Measurements from ENCODE around the gene DMXL2.
"Not testable (repeated sequence)": the region's sequence is repeated elsewhere in the genome, so short reads cannot be mapped to it uniquely, and the experiment has no call there.

DMXL2 gene

GRCh38 chr15:51613951-51614350 lies 8.6 kb downstream of the DMXL2 start:
- no peaks in the 10 kb centered on the region for H3K36me3 Mint-ChIP-seq (ENCODE audit: low read depth)
- peaks cover 9% of the 10 kb centered on the region for H3K27me3 Mint-ChIP-seq (ENCODE audit: low read depth)
- H3K9me3 Mint-ChIP-seq = no peaks in the 10 kb centered on the region
- no peak overlapping the region for H3K4me3 Mint-ChIP-seq
- H3K4me1 Mint-ChIP-seq (ENCODE audit: low read depth) = no peaks in the 10 kb centered on the region
- H3K27ac Mint-ChIP-seq = no peak overlapping the region

- not testable (repeated sequence) for H3K36me3 Mint-ChIP-seq (ENCODE audit: low read depth); H3K27ac Mint-ChIP-seq; H3K4me1 Mint-ChIP-seq (ENCODE audit: low read depth); H3K27me3 Mint-ChIP-seq (ENCODE audit: low read depth); H3K9me3 Mint-ChIP-seq; H3K4me3 Mint-ChIP-seq
Measured at GRCh38 chr15:51612669-51613068, 9.9 kb downstream of the DMXL2 start.

DNA sequence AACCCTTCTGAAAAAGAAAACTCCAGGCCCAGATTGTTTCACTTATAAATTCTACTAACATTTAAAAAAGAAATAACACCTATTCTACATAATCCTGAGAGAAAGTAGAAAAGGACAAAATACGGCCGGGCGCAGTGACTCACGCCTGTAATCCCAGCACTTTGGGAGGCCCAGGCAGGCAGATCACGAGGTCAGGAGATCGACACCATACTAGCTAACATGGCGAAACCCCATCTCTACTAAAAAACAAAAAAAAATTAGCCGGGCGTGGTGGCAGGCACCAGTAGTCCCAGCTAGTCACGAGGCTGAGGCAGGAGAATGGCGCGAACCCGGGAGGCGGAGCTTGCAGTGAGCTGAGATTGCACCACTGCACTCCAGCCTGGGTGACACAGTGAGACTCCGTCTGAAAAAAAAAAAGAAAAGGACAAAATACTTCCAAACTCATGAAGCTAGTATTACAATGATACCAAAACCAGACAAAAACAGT lies 19.1 kb downstream of the DMXL2 start:
- not testable (repeated sequence) for H3K4me1 Mint-ChIP-seq (ENCODE audit: low read depth); H3K9me3 Mint-ChIP-seq; H3K27ac Mint-ChIP-seq; H3K27me3 Mint-ChIP-seq (ENCODE audit: low read depth); H3K4me3 Mint-ChIP-seq; H3K36me3 Mint-ChIP-seq (ENCODE audit: low read depth)

DNA sequence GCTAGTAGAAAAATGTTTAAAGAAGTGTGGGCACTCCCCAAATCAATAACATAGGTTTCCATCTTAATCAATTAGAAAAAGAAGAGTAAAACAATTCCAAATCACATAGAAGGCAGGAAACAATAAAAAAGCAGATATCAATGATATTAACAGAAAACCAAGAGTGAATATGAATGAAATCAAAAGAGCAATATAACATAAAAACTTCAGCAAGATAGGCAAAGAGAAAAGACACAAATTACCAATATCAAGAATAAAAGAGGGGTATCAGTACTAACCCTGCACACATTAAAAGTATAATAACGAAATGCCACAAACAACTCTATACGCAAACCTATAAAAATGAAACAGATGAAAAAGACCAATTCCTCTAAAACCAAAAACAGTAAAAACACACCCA lies 19.6 kb downstream of the DMXL2 start:
- H3K27ac Mint-ChIP-seq = no peak overlapping the region
- H3K27me3 Mint-ChIP-seq (ENCODE audit: low read depth) = no peaks in the 10 kb centered on the region
- H3K36me3 Mint-ChIP-seq (ENCODE audit: low read depth) = no peaks in the 10 kb centered on the region
- no peak overlapping the region for H3K4me3 Mint-ChIP-seq
- H3K9me3 Mint-ChIP-seq = no peaks in the 10 kb centered on the region
- no peaks in the 10 kb centered on the region for H3K4me1 Mint-ChIP-seq (ENCODE audit: low read depth)

DNA sequence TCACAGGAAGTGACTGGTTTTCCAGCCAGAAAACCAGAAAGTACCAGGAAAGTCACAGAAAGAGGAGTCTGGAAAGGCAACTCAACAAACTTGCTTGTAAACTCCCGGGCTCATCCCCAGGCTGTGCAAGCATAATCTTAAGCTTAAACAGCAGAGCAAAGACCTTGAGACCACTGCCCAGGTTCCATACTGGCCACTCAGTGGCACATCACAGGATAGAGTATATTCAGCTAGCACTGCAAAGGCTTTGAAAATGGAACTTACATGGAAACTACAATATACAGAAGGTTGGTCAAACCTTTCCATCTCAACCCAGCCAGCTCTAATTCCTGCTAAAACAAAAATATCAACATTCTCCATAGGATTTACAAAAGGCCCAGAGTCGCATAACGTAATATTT lies 20.1 kb downstream of the DMXL2 start:
- no peaks in the 10 kb centered on the region for H3K4me1 Mint-ChIP-seq (ENCODE audit: low read depth)
- no peak overlapping the region for H3K4me3 Mint-ChIP-seq
- H3K27ac Mint-ChIP-seq = no peak overlapping the region
- H3K27me3 Mint-ChIP-seq (ENCODE audit: low read depth) = no peaks in the 10 kb centered on the region
- H3K36me3 Mint-ChIP-seq (ENCODE audit: low read depth) = no peaks in the 10 kb centered on the region
- H3K9me3 Mint-ChIP-seq = no peaks in the 10 kb centered on the region

DNA sequence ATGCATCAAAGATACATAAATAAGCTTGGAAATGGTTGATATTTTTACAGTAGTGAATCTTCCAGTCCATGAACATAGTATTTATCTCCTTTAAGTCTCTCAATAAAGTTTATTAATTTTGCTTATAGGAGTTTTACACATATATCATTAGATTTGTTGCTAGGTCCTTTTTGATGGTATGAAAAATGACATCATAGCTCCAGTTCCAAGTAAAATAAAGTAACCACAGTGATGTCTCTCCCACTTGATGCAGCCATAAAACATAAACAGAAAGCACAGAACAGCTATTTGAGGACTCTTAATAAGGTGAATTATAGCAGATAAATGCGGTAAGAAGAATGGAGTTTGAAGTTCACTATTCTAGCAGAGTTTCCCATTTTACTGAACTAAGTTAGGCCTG lies 20.8 kb downstream of the DMXL2 start:
- no peaks in the 10 kb centered on the region for H3K27me3 Mint-ChIP-seq (ENCODE audit: low read depth)
- H3K36me3 Mint-ChIP-seq (ENCODE audit: low read depth) = no peaks in the 10 kb centered on the region
- H3K4me3 Mint-ChIP-seq = no peak overlapping the region
- H3K9me3 Mint-ChIP-seq = no peaks in the 10 kb centered on the region
- H3K4me1 Mint-ChIP-seq (ENCODE audit: low read depth) = no peaks in the 10 kb centered on the region
- no peak overlapping the region for H3K27ac Mint-ChIP-seq

GRCh38 chr15:51600114-51600513 lies 22.5 kb downstream of the DMXL2 start:
- Mint-ChIP-seq H3K27me3 (ENCODE audit: low read depth) (no peaks in the 10 kb centered on the region), H3K27ac (no peak overlapping the region), H3K9me3 (no peaks in the 10 kb centered on the region), H3K4me1 (ENCODE audit: low read depth) (no peaks in the 10 kb centered on the region), H3K4me3 (no peak overlapping the region), H3K36me3 (ENCODE audit: low read depth) (no peaks in the 10 kb centered on the region)

DNA sequence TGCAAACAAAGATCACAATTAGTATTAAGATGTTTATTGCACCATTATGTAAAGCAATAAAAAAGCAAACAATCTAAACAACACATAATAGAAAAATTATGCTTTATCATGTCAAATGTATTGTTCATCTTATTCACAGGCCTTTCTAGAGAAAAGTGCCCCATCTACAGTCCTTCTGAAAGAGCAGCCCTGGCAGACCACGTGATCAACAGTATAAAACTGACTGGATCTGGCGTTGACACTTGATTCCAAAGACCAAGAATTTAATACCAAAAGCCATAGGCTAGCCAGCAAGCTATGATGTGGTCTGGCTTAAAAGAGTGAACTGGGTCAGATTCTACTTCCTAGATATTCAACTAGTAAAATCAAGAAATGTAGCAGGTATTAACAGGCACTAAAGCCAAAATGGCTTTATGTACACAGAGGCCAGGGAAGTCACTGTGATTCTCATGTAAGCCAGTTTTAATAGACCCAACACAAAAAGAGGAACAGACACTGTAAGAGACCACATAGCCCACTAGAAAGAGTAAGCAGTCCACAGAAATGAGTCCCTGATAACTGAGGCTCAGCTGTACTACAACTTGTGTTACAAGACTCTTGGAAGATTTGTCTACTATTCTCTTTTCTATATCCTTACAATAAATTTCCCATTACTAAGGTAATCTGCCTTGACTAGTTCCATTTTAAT lies 32.5 kb downstream of the DMXL2 start:
- no peak overlapping the region for H3K4me3 Mint-ChIP-seq
- peaks cover 24% of the 10 kb centered on the region for H3K9me3 Mint-ChIP-seq
- no peaks in the 10 kb centered on the region for H3K4me1 Mint-ChIP-seq (ENCODE audit: low read depth)

GRCh38 chr15:51588966-51589365 lies 33.6 kb downstream of the DMXL2 start:
- H3K36me3 Mint-ChIP-seq (ENCODE audit: low read depth) = no peaks in the 10 kb centered on the region
- no peak overlapping the region for H3K27ac Mint-ChIP-seq
- no peak overlapping the region for H3K4me3 Mint-ChIP-seq
- no peaks in the 10 kb centered on the region for H3K27me3 Mint-ChIP-seq (ENCODE audit: low read depth)
- no peaks in the 10 kb centered on the region for H3K4me1 Mint-ChIP-seq (ENCODE audit: low read depth)
- peaks cover 24% of the 10 kb centered on the region for H3K9me3 Mint-ChIP-seq

More for the DNA sequence above, 32.5 kb downstream of the DMXL2 start:
- Mint-ChIP-seq H3K36me3 (ENCODE audit: low read depth) (no peaks in the 10 kb centered on the region), H3K27me3 (ENCODE audit: low read depth) (no peaks in the 10 kb centered on the region), H3K27ac (no peak overlapping the region)

DNA sequence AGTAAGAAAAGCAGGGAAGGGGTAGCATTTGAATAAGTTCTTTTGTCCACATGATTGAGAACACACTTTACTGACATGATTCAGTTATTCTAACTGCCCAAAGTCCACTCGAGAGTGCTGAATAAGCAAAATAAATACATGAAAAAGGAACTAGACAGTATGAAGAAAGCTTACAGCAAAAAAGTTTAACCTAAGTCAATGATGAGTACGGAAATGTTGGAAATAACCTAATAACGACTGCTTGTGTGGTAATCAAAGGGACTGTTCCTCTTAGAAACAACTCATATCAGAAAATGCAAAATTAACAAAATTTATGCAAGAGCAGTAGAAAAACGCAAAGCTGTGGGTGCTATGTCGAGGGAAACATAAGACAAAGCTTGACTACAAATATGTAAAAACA lies 36.6 kb downstream of the DMXL2 start:
- H3K4me3 Mint-ChIP-seq = no peak overlapping the region
- H3K27ac Mint-ChIP-seq = no peak overlapping the region
- peaks cover 3% of the 10 kb centered on the region for H3K27me3 Mint-ChIP-seq (ENCODE audit: low read depth)
- H3K4me1 Mint-ChIP-seq (ENCODE audit: low read depth) = no peaks in the 10 kb centered on the region
- H3K36me3 Mint-ChIP-seq (ENCODE audit: low read depth) = no peaks in the 10 kb centered on the region
- peaks cover 23% of the 10 kb centered on the region for H3K9me3 Mint-ChIP-seq

- peaks cover 3% of the 10 kb centered on the region for H3K27me3 Mint-ChIP-seq (ENCODE audit: low read depth)
- H3K4me3 Mint-ChIP-seq = no peak overlapping the region
- H3K36me3 Mint-ChIP-seq (ENCODE audit: low read depth) = no peaks in the 10 kb centered on the region
- H3K27ac Mint-ChIP-seq = no peak overlapping the region
- peaks cover 12% of the 10 kb centered on the region for H3K9me3 Mint-ChIP-seq
- H3K4me1 Mint-ChIP-seq (ENCODE audit: low read depth) = no peaks in the 10 kb centered on the region
Measured at GRCh38 chr15:51580982-51581381, 41.6 kb downstream of the DMXL2 start.

- H3K27me3 Mint-ChIP-seq (ENCODE audit: low read depth) = peaks cover 3% of the 10 kb centered on the region
- H3K36me3 Mint-ChIP-seq (ENCODE audit: low read depth) = no peaks in the 10 kb centered on the region
- no peak overlapping the region for H3K4me3 Mint-ChIP-seq
Measured at GRCh38 chr15:51580385-51580784, 42.2 kb downstream of the DMXL2 start.

DNA sequence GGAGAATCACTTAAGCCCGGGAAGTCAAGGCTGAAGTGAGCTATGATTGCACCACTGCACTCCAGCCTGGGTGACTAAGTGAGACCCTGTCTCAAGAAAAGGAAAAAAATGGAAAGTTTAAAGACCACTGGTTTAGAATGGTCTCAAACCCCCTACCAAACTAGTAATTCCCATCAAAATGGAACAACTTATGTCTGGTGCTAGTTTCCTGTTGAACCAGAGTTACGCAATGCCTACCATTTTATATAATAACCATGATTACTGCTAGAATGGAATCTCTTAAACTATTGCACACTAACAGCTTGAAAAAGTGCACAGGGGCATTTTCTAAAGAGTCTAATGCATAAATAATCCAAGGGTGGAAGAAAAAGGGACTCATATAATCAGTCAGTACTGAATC lies 43.6 kb downstream of the DMXL2 start:
- no peak overlapping the region for H3K4me3 Mint-ChIP-seq
- H3K27ac Mint-ChIP-seq = no peak overlapping the region
- no peaks in the 10 kb centered on the region for H3K4me1 Mint-ChIP-seq (ENCODE audit: low read depth)
- H3K27me3 Mint-ChIP-seq (ENCODE audit: low read depth) = peaks cover 3% of the 10 kb centered on the region
- H3K36me3 Mint-ChIP-seq (ENCODE audit: low read depth) = no peaks in the 10 kb centered on the region
- H3K9me3 Mint-ChIP-seq = peaks cover 4% of the 10 kb centered on the region

More at GRCh38 chr15:51580385-51580784, 42.2 kb downstream of the DMXL2 start:
- Mint-ChIP-seq H3K9me3 (peaks cover 6% of the 10 kb centered on the region), H3K4me1 (ENCODE audit: low read depth) (no peaks in the 10 kb centered on the region), H3K27ac (no peak overlapping the region)

GRCh38 chr15:51577636-51578304 lies 44.8 kb downstream of the DMXL2 start:
- Mint-ChIP-seq H3K4me1 (ENCODE audit: low read depth) (no peaks in the 10 kb centered on the region), H3K27me3 (ENCODE audit: low read depth) (peaks cover 3% of the 10 kb centered on the region), H3K4me3 (no peak overlapping the region), H3K9me3 (peaks cover 4% of the 10 kb centered on the region), H3K36me3 (ENCODE audit: low read depth) (no peaks in the 10 kb centered on the region), H3K27ac (no peak overlapping the region)

DNA sequence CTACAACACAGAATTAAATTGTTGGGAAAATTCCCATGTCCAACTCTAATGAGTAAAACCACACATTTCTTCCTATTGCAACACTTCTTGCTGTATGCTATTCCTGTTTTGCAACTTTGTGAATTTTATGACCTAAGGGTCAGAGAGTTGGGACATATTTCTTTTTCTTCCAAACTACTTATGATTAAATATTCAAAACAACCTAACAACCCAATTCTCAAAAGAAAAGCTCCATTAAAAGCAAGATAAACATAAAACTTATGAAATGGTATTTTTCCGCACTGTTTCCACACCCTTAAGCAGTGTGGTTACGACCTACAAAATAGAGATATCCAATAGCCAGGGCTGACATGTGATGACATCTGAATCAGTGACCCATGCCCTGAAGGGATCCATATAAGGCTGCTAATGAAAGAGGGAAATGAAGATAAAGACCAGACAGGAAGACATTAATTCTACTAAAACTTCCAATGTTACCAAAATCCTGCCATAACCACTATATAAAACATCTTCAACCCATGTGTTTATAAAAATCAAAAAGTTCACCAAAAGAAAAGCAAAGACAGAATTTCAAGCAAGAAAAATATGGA lies 45.6 kb downstream of the DMXL2 start:
- no peak overlapping the region for H3K27ac Mint-ChIP-seq
- no peaks in the 10 kb centered on the region for H3K36me3 Mint-ChIP-seq (ENCODE audit: low read depth)
- H3K27me3 Mint-ChIP-seq (ENCODE audit: low read depth) = no peaks in the 10 kb centered on the region
- no peaks in the 10 kb centered on the region for H3K4me1 Mint-ChIP-seq (ENCODE audit: low read depth)
- no peaks in the 10 kb centered on the region for H3K9me3 Mint-ChIP-seq
- H3K4me3 Mint-ChIP-seq = no peak overlapping the region

Measured in T-helper 1 cell treated with Interleukin-12 subunit alpha and Interleukin-12 subunit beta and Interleukin-4 antibody, amounts not matched to agents 30 μg/mL and 1 μg/mL, for 36 hours (primary cell).